Kidney epithelial cell (primary cell): ENCODE results near the gene KLHL11. TPM values are rescaled to one million over a fixed set of nuclear protein-coding genes. Genes with fewer than 3 reads are reported as not detected.
"Not testable (repeated sequence)": the region's sequence is repeated elsewhere in the genome, so short reads cannot be mapped to it uniquely, and the experiment has no call there.

Experiments
- DNase-seq: peaks from one replicate; pipeline ENCODE4 v3.0.0-alpha.2; 2010; ENCODE audit warnings: low read depth
- H3K27me3 ChIP-seq: 2 replicates; pipeline ENCODE4 v1.6.0; 2011; ENCODE audit warnings: low read length; ENCODE audit not compliant: control insufficient read depth, insufficient read depth
- H3K36me3 ChIP-seq: 2 replicates; pipeline ENCODE4 v1.5.1; 2011; ENCODE audit warnings: low read length; ENCODE audit not compliant: control insufficient read depth, insufficient read depth
- H3K4me3 ChIP-seq: 2 replicates; pipeline ENCODE4 v1.5.1; 2011; ENCODE audit warnings: low read depth, mild to moderate bottlenecking, control low read depth, low read length
- total RNA-seq: library from RNA; depleted of rRNA; stranded (reverse); fragments of >200 nt; gene quantifications from 2 replicates; pipeline ENCODE4 v1.2.3, GENCODE V29; 2015
- TF ChIP-seq, protein P1 (sequence below): IDR thresholded peaks from 2 replicates; pipeline ENCODE4 v1.5.1; 2011; ENCODE audit warnings: mild to moderate bottlenecking, moderate library complexity, low read length, control low read depth, inconsistent platforms; ENCODE audit not compliant: insufficient read depth, poor library complexity, severe bottlenecking

The KLHL11 gene
- total RNA-seq, 1 donor from 2014 or later, result 29.2 TPM

- peaks cover 7% of the 10 kb centered on the region for H3K36me3 ChIP-seq
These were observed 14.9 kb upstream of the KLHL11 start for GRCh38 chr17:41880130-41880529.

DNA sequence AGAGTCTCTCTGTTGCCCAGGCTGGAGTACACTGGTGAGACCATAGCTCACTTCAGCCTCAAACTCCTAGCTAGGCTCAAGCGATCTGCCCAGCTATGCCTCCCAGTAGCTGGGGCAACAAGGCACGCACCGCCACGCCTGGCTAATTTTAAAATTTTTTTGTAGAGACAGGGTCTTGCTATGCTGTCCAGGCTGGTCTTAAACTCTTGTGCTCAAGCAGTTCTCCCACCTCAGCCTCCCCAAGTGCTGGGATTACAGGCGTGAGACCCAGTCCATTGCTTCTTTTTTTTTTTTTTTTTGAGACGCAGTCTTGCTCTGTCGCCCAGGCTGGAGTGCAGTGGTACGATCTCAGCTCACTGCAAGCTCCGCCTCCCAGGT is 9.1 kb upstream of the KLHL11 start:
- DNase-seq, H3K4me3 ChIP-seq, H3K27me3 ChIP-seq, H3K36me3 ChIP-seq: not testable (repeated sequence)

More at GRCh38 chr17:41880130-41880529, 14.9 kb upstream of the KLHL11 start:
- DNase-seq, result no peak
- H3K4me3 ChIP-seq, result no peak overlapping the region
- TF ChIP-seq, protein P1, sequence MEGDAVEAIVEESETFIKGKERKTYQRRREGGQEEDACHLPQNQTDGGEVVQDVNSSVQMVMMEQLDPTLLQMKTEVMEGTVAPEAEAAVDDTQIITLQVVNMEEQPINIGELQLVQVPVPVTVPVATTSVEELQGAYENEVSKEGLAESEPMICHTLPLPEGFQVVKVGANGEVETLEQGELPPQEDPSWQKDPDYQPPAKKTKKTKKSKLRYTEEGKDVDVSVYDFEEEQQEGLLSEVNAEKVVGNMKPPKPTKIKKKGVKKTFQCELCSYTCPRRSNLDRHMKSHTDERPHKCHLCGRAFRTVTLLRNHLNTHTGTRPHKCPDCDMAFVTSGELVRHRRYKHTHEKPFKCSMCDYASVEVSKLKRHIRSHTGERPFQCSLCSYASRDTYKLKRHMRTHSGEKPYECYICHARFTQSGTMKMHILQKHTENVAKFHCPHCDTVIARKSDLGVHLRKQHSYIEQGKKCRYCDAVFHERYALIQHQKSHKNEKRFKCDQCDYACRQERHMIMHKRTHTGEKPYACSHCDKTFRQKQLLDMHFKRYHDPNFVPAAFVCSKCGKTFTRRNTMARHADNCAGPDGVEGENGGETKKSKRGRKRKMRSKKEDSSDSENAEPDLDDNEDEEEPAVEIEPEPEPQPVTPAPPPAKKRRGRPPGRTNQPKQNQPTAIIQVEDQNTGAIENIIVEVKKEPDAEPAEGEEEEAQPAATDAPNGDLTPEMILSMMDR, result no peak
- H3K27me3 ChIP-seq, result no peaks in the 10 kb centered on the region

- TF ChIP-seq, protein P1, result no peak
- DNase-seq, result no peak
- H3K36me3 ChIP-seq, result peaks cover 9% of the 10 kb centered on the region
- H3K27me3 ChIP-seq, result no peaks in the 10 kb centered on the region
- no peak overlapping the region for H3K4me3 ChIP-seq
These were observed 8.5 kb upstream of the KLHL11 start for GRCh38 chr17:41873559-41874292.

GRCh38 chr17:41871789-41872188 is 6.6 kb upstream of the KLHL11 start:
- H3K4me3 ChIP-seq, result no peak overlapping the region
- peaks cover 7% of the 10 kb centered on the region for H3K36me3 ChIP-seq
- DNase-seq, result no peak
- TF ChIP-seq, protein P1, result no peak
- no peaks in the 10 kb centered on the region for H3K27me3 ChIP-seq

DNA sequence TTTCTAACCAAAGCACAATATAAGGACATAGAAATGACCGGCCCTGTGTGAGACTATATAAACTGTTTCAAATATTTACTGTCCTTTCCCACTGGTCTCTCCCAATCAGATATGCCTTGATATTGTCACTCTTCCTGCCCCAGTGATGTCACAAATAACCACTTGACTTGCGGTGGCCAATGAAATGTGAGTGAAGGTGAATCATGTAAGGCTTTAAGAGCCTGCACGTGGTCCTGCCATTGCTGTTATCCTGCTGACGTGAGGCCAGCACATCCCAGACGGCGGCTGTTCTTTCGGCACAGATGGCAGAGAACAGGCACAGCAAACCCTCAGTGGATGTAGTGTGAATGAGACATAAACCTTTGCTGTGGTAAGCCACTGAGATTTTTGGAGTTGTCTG is 5.4 kb upstream of the KLHL11 start:
- H3K4me3 ChIP-seq, result no peak overlapping the region
- no peak for DNase-seq
- peaks cover 7% of the 10 kb centered on the region for H3K36me3 ChIP-seq
- H3K27me3 ChIP-seq, result no peaks in the 10 kb centered on the region
- TF ChIP-seq, protein P1, result no peak

DNA sequence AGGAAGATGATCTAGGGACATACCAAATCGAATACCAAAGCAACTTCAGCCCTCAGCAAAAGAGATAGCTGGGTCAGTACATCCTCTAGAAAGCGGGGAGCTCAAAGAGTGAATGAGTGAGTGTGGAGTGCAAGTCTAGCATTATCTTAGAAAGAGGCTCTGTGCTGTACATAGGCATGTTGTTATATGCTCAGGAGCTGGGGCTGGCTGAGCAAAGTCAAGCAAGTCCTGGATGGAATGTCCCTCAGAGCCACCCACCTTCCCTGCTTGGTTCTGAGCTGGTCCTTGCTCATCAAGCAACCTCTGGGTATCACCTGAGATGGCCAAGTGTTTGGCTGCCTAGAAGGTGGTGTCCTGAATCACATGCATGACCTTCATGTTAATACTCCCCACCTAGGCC is 4.9 kb upstream of the KLHL11 start:
- Histone ChIP-seq H3K4me3 (no peak overlapping the region), H3K27me3 (no peaks in the 10 kb centered on the region), H3K36me3 (peaks cover 7% of the 10 kb centered on the region)
- TF ChIP-seq, protein P1, result no peak
- DNase-seq, result no peak
